Measurements from ENCODE around the gene WDR53. TPM values are rescaled to one million over a fixed set of nuclear protein-coding genes. Genes with fewer than 3 reads are reported as not detected.
"Not testable (repeated sequence)": the region's sequence is repeated elsewhere in the genome, so short reads cannot be mapped to it uniquely, and the experiment has no call there.

Gene WDR53
- 22.2 TPM for total RNA-seq (ENCODE audit: unreplicated experiment)
- long read RNA-seq, partial matches to known transcripts, result 1 of 8 reads
- long read RNA-seq, other reads (novel, unspliced or antisense), result 5 of 8 reads

DNA sequence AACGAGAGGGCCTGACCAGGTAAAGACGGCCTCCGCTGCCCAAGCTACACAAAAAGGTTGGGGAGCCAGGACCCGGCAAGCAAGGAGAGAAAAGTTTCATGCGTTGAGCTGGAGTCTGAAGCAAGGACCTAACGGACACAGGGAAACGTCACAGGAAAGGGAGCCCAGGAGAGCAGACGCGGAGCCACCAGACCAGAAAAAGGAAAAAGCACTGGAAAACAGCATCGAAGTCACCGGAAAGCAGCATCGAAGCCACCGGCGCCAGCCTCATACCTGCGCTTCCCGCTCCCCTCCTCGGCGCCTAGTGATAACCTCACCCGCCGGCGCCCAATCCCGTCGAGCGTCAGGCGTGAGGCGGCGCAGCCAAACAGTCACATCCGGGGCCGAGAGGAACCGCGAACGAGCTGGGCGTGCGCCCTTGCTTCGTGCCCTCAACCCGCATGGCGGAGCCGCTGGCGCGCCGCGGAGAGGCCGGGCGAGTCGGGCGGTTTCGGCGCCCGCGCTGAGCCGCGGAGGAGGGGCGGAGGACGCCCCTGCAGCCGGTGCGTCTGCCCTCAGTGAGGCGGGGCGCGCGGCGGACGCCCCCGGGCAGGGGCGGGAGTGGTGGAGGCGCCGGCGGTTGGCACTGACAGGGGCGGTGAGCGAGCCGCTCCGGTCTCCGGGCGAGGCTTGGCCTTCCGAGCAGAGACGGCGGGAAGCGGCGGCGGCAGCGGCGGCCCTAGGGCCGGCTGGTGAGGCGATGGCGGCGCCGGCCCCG is at the start of gene WDR53, which contains the start of gene FBXO45:
Gene WDR53 (minus strand): TSS at position 309 of the 757 bp plus-strand sequence. CDS start 7,079 bp downstream, outside the sequence.
Gene FBXO45 (plus strand): TSS at position 415 of the 757 bp plus-strand sequence. CDS start 325 bp downstream, at position 740.
- Mint-ChIP-seq H3K4me3 (ENCODE audit: unreplicated experiment) (peak within 1 kb of the TSS; percentile 99), H3K36me3 (ENCODE audit: low read depth, unreplicated experiment) (peaks cover 14% of the 10 kb centered on the region), H3K27me3 (ENCODE audit: unreplicated experiment) (peaks cover 10% of the 10 kb centered on the region), H3K4me1 (ENCODE audit: unreplicated experiment) (peaks cover 21% of the 10 kb centered on the region), H3K27ac (ENCODE audit: unreplicated experiment) (peak within 1 kb of the TSS; percentile 93), H3K9me3 (ENCODE audit: unreplicated experiment) (no peaks in the 10 kb centered on the region)
- TF ChIP-seq, protein P1, sequence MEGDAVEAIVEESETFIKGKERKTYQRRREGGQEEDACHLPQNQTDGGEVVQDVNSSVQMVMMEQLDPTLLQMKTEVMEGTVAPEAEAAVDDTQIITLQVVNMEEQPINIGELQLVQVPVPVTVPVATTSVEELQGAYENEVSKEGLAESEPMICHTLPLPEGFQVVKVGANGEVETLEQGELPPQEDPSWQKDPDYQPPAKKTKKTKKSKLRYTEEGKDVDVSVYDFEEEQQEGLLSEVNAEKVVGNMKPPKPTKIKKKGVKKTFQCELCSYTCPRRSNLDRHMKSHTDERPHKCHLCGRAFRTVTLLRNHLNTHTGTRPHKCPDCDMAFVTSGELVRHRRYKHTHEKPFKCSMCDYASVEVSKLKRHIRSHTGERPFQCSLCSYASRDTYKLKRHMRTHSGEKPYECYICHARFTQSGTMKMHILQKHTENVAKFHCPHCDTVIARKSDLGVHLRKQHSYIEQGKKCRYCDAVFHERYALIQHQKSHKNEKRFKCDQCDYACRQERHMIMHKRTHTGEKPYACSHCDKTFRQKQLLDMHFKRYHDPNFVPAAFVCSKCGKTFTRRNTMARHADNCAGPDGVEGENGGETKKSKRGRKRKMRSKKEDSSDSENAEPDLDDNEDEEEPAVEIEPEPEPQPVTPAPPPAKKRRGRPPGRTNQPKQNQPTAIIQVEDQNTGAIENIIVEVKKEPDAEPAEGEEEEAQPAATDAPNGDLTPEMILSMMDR (IDR thresholded peaks at IDR 0.05; ENCODE audit: unreplicated experiment), result no peak
- peak; percentile 94 for DNase-seq (ENCODE audit: low spot score)

DNA sequence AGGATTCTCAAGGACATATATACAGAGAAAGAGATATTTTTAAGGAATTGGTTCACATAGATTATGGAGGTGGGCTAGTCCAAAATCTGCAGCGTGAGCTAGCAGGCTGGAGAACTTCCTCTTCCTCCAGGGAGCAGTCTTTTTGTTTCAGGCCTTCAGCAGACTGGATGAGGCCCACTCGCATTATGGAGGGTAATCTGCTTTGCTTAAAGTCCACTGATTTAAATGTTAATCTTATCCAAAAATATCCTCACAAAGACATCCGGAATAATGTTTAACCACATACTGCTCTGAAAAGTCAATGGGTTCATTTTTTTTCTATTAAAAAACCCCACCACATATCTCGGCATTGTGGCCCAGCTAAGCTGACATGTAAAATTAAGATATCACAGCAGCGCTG is 48.9 kb upstream of the WDR53 start:
- TF ChIP-seq, protein P1 (IDR thresholded peaks at IDR 0.05; ENCODE audit: unreplicated experiment), result no peak
- Mint-ChIP-seq H3K36me3 (ENCODE audit: low read depth, unreplicated experiment) (no peaks in the 10 kb centered on the region), H3K9me3 (ENCODE audit: unreplicated experiment) (no peaks in the 10 kb centered on the region), H3K27ac (ENCODE audit: unreplicated experiment) (no peak overlapping the region), H3K4me1 (ENCODE audit: unreplicated experiment) (peaks cover 37% of the 10 kb centered on the region), H3K4me3 (ENCODE audit: unreplicated experiment) (no peak overlapping the region), H3K27me3 (ENCODE audit: unreplicated experiment) (peaks cover 5% of the 10 kb centered on the region)
- DNase-seq (ENCODE audit: low spot score), result no peak

DNA sequence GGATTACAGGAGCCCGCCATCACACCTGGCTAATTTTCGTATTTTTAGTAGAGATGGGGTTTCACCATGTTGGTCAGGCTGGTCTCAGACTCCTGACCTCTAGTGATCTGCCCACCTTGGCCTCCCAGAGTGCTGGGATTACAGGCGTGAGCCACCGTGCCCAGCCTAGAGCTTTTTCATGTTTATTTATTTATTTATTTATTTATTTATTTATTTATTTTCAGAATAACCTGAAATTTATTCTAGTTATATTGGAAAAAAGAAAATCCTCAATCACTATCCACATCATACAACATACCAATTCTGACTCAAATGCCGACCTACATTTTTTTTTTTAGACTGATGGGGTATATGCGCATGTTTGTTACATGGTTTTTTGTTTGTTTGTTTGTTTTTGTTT is 46.9 kb upstream of the WDR53 start:
- not testable (repeated sequence) for H3K4me3 Mint-ChIP-seq (ENCODE audit: unreplicated experiment); DNase-seq (ENCODE audit: low spot score); H3K27me3 Mint-ChIP-seq (ENCODE audit: unreplicated experiment); H3K9me3 Mint-ChIP-seq (ENCODE audit: unreplicated experiment); H3K36me3 Mint-ChIP-seq (ENCODE audit: low read depth, unreplicated experiment); H3K27ac Mint-ChIP-seq (ENCODE audit: unreplicated experiment)
- H3K4me1 Mint-ChIP-seq (ENCODE audit: unreplicated experiment), result peaks cover 42% of the 10 kb centered on the region

DNA sequence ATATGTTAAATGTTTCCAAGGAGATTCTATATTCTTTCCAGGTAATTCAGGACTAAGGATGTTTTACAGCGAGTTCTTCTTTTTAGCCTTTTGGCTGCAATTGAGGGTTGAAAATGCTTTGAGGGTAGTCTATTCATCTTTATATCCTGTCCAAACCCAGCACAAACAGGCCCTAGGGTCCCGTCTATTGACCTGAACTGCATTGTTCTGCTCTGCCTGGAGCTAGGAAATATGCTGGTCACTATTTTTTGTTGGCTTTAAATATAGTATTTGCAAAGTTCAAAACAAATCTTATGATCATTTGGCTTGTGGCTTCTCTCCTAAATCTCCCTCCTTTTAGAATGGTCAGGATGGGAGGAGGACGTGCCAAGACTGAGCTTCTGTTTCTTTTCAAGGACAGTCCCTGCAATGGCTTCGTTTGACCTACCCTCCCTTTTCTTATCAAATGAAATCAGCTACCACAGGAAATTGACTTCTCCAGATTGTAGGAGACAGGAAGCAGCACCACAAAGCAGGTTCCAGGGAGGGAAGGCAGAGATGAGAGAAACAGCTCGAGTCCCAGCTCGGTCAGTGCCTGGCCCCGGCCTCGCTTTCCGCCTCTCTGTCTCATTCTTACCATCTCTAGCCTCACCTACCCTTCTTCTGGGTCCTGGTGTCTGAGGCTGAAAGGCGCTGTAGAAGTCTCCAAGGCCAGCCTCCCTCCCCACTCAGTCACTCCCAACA is 43.6 kb upstream of the WDR53 start:
- H3K36me3 Mint-ChIP-seq (ENCODE audit: low read depth, unreplicated experiment), result no peaks in the 10 kb centered on the region
- peaks cover 31% of the 10 kb centered on the region for H3K4me1 Mint-ChIP-seq (ENCODE audit: unreplicated experiment)
- H3K4me3 Mint-ChIP-seq (ENCODE audit: unreplicated experiment), result peak overlapping the region; percentile 80
- H3K9me3 Mint-ChIP-seq (ENCODE audit: unreplicated experiment), result no peaks in the 10 kb centered on the region
- peaks cover 1% of the 10 kb centered on the region for H3K27me3 Mint-ChIP-seq (ENCODE audit: unreplicated experiment)
- TF ChIP-seq, protein P1 (IDR thresholded peaks at IDR 0.05; ENCODE audit: unreplicated experiment), result no peak
- DNase-seq (ENCODE audit: low spot score), result peak; percentile 41
- peak overlapping the region; percentile 99 for H3K27ac Mint-ChIP-seq (ENCODE audit: unreplicated experiment)

DNA sequence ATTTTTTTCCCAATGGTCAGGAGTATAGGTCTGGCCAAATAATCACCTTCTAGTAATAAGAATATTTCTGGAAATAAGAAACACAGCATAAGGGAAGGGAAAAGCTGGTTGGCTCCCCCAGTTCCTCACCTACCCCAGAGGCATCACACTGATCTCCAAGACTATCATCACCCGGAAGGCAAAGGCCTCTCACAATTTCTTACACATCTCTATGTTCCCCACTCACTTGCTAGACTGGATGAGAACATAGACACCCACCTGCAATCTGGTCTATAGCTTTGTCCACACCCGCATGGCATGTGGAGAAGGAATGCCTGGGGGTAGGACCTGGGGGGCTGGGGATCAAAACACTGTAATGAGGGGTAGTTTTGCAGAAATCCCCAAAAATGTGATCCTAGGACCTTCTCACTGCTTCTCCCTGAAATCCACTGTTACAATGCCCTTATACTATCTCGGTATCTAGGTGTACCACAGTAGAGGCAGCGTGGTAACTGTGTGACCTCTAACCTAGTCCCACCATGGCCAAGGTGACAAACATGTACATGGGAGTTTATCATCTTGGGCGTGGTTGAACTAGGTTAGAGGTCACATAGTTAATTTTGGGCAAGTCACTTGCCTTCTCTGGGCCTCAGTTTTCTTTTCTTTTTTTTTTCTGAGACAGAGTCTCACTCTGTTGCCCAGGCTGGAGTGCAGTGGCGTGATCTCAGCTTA is 41.6 kb upstream of the WDR53 start:
- TF ChIP-seq, protein P1 (IDR thresholded peaks at IDR 0.05; ENCODE audit: unreplicated experiment), result no peak
- Mint-ChIP-seq H3K36me3 (ENCODE audit: low read depth, unreplicated experiment) (no peaks in the 10 kb centered on the region), H3K27me3 (ENCODE audit: unreplicated experiment) (peaks cover 1% of the 10 kb centered on the region), H3K9me3 (ENCODE audit: unreplicated experiment) (no peaks in the 10 kb centered on the region), H3K4me3 (ENCODE audit: unreplicated experiment) (no peak overlapping the region), H3K4me1 (ENCODE audit: unreplicated experiment) (peaks cover 31% of the 10 kb centered on the region), H3K27ac (ENCODE audit: unreplicated experiment) (peak overlapping the region; percentile 26)
- no peak for DNase-seq (ENCODE audit: low spot score)
